Esophagus squamous epithelium (tissue), 4 donors: ENCODE measurements around the gene PLCB4.

Experiments used
- CTCF ChIP-seq, 6 experiments: fragments of 450-650 bp in 4 of 6; fragments of 200-600 bp in 2 of 6; sonication (generic) in 2 of 6; IDR thresholded peaks; one replicate each; pipeline ENCODE4 v1.5.1; 2016 to 2019; ENCODE audit warnings: antibody characterized with exemption in 6 of 6, mild to moderate bottlenecking in 4 of 6, moderate library complexity in 4 of 6
- POLR2A ChIP-seq, 4 donors: fragments of 450-650 bp; IDR thresholded peaks; one replicate each; pipeline ENCODE4 v1.6.1; 2017; ENCODE audit warnings: antibody characterized with exemption in 4 of 4, mild to moderate bottlenecking in 4 of 4, moderate library complexity in 3 of 4

GRCh38 chr20:9492067-9492466, 423.2 kb downstream of the PLCB4 start:
- no peak for TF ChIP-seq POLR2A (IDR thresholded peaks at IDR 0.05)
- TF ChIP-seq CTCF (IDR thresholded peaks at IDR 0.05): no peak
